Measurements from ENCODE around the gene C1QTNF12. TPM values are rescaled to one million over a fixed set of nuclear protein-coding genes. Genes with fewer than 3 reads are reported as not detected.
A peak's percentile ranks its signal among the peaks of the same experiment; 100 is the strongest.

Gene C1QTNF12
- polyA plus RNA-seq, 1 of the 3 experiments (the other 2 are of a cell fraction) = 0.59 TPM

GRCh38 chr1:1270813-1271212 lies 24.3 kb upstream of the C1QTNF12 start:
- H3K36me3 ChIP-seq (replicated peaks in 1 of 2; ENCODE audit: control insufficient read depth in 1 of 2, insufficient read depth in 2 of 2, low read length in 1 of 2) = peaks cover 0 to 13% of the 10 kb centered on the region in 2 experiments
- peaks cover 4% of the 10 kb centered on the region for H3F3A ChIP-seq (replicated peaks; ENCODE audit: insufficient read depth)
- DNase-seq = no peak
- no peaks in the 10 kb centered on the region for H3K9me3 ChIP-seq
- H3K27me3 ChIP-seq (ENCODE audit: insufficient read depth) = no peaks in the 10 kb centered on the region
- POLR2A ChIA-PET = no interaction called here
- H3K79me2 ChIP-seq (ENCODE audit: insufficient read depth) = peaks cover 64% of the 10 kb centered on the region
- no peak overlapping the region for H3K4me3 ChIP-seq (ENCODE audit: low read depth in 2 of 2, low read length in 1 of 2)
- TF ChIP-seq TCF12 (IDR thresholded peaks at IDR 0.05) (no peak), SIN3A (IDR thresholded peaks at IDR 0.05; ENCODE audit: borderline replicate concordance, low read depth, low read length) (no peak), ZBTB33 (IDR thresholded peaks at IDR 0.05; ENCODE audit: borderline replicate concordance, low read depth) (no peak), GATA2 (CRISPR knock-in tag; IDR thresholded peaks at IDR 0.05) (no peak), REST (IDR thresholded peaks at IDR 0.05; ENCODE audit: low read depth, low read length) (no peak), FOXM1 (IDR thresholded peaks at IDR 0.05; ENCODE audit: low read depth) (no peak), GABPA (IDR thresholded peaks at IDR 0.05; ENCODE audit: low read depth) (no peak)
- H3K27ac ChIP-seq (ENCODE audit: low read depth in 2 of 2, low read length in 1 of 2) = no peak overlapping the region
- WGBS (ENCODE audit: low lambda C conversion rate) = 90% methylated on average over 5 of the region's 7 CpGs
- CTCF ChIA-PET = interaction anchor here (1.1 to 2.5 kb wide), 6 partner anchors 14 to 208 kb away, joined by 3 to 6 read pairs (median 3); no protein-coding TSS in a partner anchor
- H3K9ac ChIP-seq = no peak overlapping the region
- H3K4me1 ChIP-seq (ENCODE audit: control insufficient read depth in 1 of 2, insufficient read depth in 2 of 2, low read depth in 1 of 2, low read length in 1 of 2) = peaks cover 0 to 28% of the 10 kb centered on the region in 2 experiments; a peak in 1 of 4 replicates
- H4K20me1 ChIP-seq (ENCODE audit: insufficient read depth) = peaks cover 63% of the 10 kb centered on the region
- H2AFZ ChIP-seq (ENCODE audit: low read depth) = no peak overlapping the region
- peak overlapping the region; percentile 96; the same call in 1 of the 2 replicates for H3K4me2 ChIP-seq
- H3K9me2 ChIP-seq = no peaks in the 10 kb centered on the region

- Histone ChIP-seq H3K27ac (ENCODE audit: low read depth in 2 of 2, low read length in 1 of 2) (no peak overlapping the region), H3K9me3 (no peaks in the 10 kb centered on the region), H3K4me3 (ENCODE audit: low read depth in 2 of 2, low read length in 1 of 2) (no peak overlapping the region), H3K9me2 (no peaks in the 10 kb centered on the region), H3K36me3 (replicated peaks in 1 of 2; ENCODE audit: control insufficient read depth in 1 of 2, insufficient read depth in 2 of 2, low read length in 1 of 2) (peaks cover 10 to 24% of the 10 kb centered on the region in 2 experiments), H2AFZ (ENCODE audit: low read depth) (no peak overlapping the region), H3K4me1 (ENCODE audit: control insufficient read depth in 1 of 2, insufficient read depth in 2 of 2, low read depth in 1 of 2, low read length in 1 of 2) (peaks cover 4 to 20% of the 10 kb centered on the region in 2 experiments; a peak in 2 of 4 replicates), H3K27me3 (ENCODE audit: insufficient read depth) (no peaks in the 10 kb centered on the region), H3K4me2 (no peak overlapping the region), H4K20me1 (ENCODE audit: insufficient read depth) (peaks cover 87% of the 10 kb centered on the region), H3F3A (replicated peaks; ENCODE audit: insufficient read depth) (peaks cover 17% of the 10 kb centered on the region), H3K9ac (no peak overlapping the region), H3K79me2 (ENCODE audit: insufficient read depth) (peaks cover 78% of the 10 kb centered on the region)
- ChIA-PET CTCF (interaction anchor here (1.0 to 1.4 kb wide), 2 partner anchors 24 to 145 kb away, joined by 3 read pairs; no protein-coding TSS in a partner anchor), POLR2A (no interaction called here)
- 96% methylated on average over 5 of the region's 13 CpGs for WGBS (ENCODE audit: low lambda C conversion rate)
- DNase-seq = no peak
- TF ChIP-seq JUND (IDR thresholded peaks at IDR 0.05) (no peak), RXRA (IDR thresholded peaks at IDR 0.05; ENCODE audit: borderline replicate concordance, low read depth) (no peak), ELF1 (IDR thresholded peaks at IDR 0.05) (no peak), RAD21 (IDR thresholded peaks at IDR 0.05; ENCODE audit: low read length) (no peak), NFIC (IDR thresholded peaks at IDR 0.05; ENCODE audit: borderline replicate concordance) (no peak), MXI1 (IDR thresholded peaks at IDR 0.05; ENCODE audit: low read depth, low read length) (no peak), FOXM1 (IDR thresholded peaks at IDR 0.05; ENCODE audit: low read depth) (no peak), YY1 (IDR thresholded peaks at IDR 0.05; ENCODE audit: low read depth) (no peak), USF1 (IDR thresholded peaks at IDR 0.05; ENCODE audit: borderline replicate concordance, low read depth) (no peak), POLR2AphosphoS5 (IDR thresholded peaks at IDR 0.05; ENCODE audit: low read depth, low read length) (no peak), CHD2 (IDR thresholded peaks at IDR 0.05; ENCODE audit: low read length, partially characterized antibody) (no peak), RFX5 (IDR thresholded peaks at IDR 0.05; ENCODE audit: low read length) (no peak), FOXJ3 (CRISPR knock-in tag; IDR thresholded peaks at IDR 0.05) (no peak)
Measured at GRCh38 chr1:1268284-1268682, 21.8 kb upstream of the C1QTNF12 start.

Measured in SK-N-SH (cell line).